Osteocyte (in vitro differentiated cells): ENCODE data around the gene CYB5A. TPM values are rescaled to one million over a fixed set of nuclear protein-coding genes. Genes with fewer than 3 reads are reported as not detected.

ENCODE experiments used
- DNase-seq: peaks from one replicate; pipeline ENCODE4 v3.0.0; 2021; ENCODE audit warnings: mixed read lengths; ENCODE audit not compliant: unreplicated experiment; ENCODE audit errors: extremely low spot score
- H3K27ac Mint-ChIP-seq: one replicate; pipeline ENCODE4 v1.8.0; 2021; ENCODE audit warnings: mild to moderate bottlenecking, mixed read lengths; ENCODE audit not compliant: unreplicated experiment
- H3K27me3 Mint-ChIP-seq: one replicate; pipeline ENCODE4 v1.8.0; 2021; ENCODE audit warnings: mixed read lengths; ENCODE audit not compliant: unreplicated experiment
- H3K36me3 Mint-ChIP-seq: one replicate; pipeline ENCODE4 v1.8.0; 2021; ENCODE audit warnings: mixed read lengths; ENCODE audit not compliant: unreplicated experiment
- H3K4me1 Mint-ChIP-seq: one replicate; pipeline ENCODE4 v1.8.0; 2021; ENCODE audit warnings: mixed read lengths; ENCODE audit not compliant: unreplicated experiment
- H3K4me3 Mint-ChIP-seq: one replicate; pipeline ENCODE4 v1.8.0; 2021; ENCODE audit warnings: mild to moderate bottlenecking, moderate library complexity, mixed read lengths; ENCODE audit not compliant: unreplicated experiment
- H3K9me3 Mint-ChIP-seq: one replicate; pipeline ENCODE4 v1.8.0; 2021; ENCODE audit warnings: mixed read lengths; ENCODE audit not compliant: unreplicated experiment
- CTCF ChIP-seq: fragments of 200-600 bp; sonication (generic); IDR thresholded peaks from 2 replicates; pipeline ENCODE4 v1.5.0; 2021; ENCODE audit warnings: antibody characterized with exemption, mild to moderate bottlenecking, moderate library complexity
- total RNA-seq: library from RNA; stranded (reverse); gene quantifications from 2 replicates; pipeline ENCODE4 v1.2.1, GENCODE V29; 2021

CYB5A gene
- total RNA-seq, 1 donor from 2014 or later, result 28.2 TPM

GRCh38 chr18:74226666-74227065, 65.1 kb downstream of the CYB5A start:
- DNase-seq, result no peak
- no peak overlapping the region for H3K4me3 Mint-ChIP-seq
- H3K27ac Mint-ChIP-seq, result no peak overlapping the region
- no peaks in the 10 kb centered on the region for H3K9me3 Mint-ChIP-seq
- H3K27me3 Mint-ChIP-seq, result peaks cover 2% of the 10 kb centered on the region
- TF ChIP-seq CTCF, result no peak
- no peaks in the 10 kb centered on the region for H3K36me3 Mint-ChIP-seq
- H3K4me1 Mint-ChIP-seq, result no peaks in the 10 kb centered on the region

- H3K27me3 Mint-ChIP-seq, result peaks cover 2% of the 10 kb centered on the region
- no peak overlapping the region for H3K27ac Mint-ChIP-seq
- no peaks in the 10 kb centered on the region for H3K4me1 Mint-ChIP-seq
- H3K36me3 Mint-ChIP-seq, result no peaks in the 10 kb centered on the region
- H3K9me3 Mint-ChIP-seq, result no peaks in the 10 kb centered on the region
- H3K4me3 Mint-ChIP-seq, result no peak overlapping the region
- no peak for DNase-seq
- TF ChIP-seq CTCF, result no peak
Observed at GRCh38 chr18:74226156-74226555, 65.6 kb downstream of the CYB5A start.

- Mint-ChIP-seq H3K27me3 (peaks cover 2% of the 10 kb centered on the region), H3K36me3 (no peaks in the 10 kb centered on the region), H3K4me1 (no peaks in the 10 kb centered on the region), H3K4me3 (no peak overlapping the region), H3K9me3 (no peaks in the 10 kb centered on the region), H3K27ac (no peak overlapping the region)
- DNase-seq, result no peak
- TF ChIP-seq CTCF, result no peak
Observed at GRCh38 chr18:74225193-74225840, 66.4 kb downstream of the CYB5A start.

GRCh38 chr18:74222710-74223494, 68.9 kb downstream of the CYB5A start:
- H3K4me1 Mint-ChIP-seq, result no peaks in the 10 kb centered on the region
- H3K27ac Mint-ChIP-seq, result no peak overlapping the region
- no peaks in the 10 kb centered on the region for H3K9me3 Mint-ChIP-seq
- no peaks in the 10 kb centered on the region for H3K36me3 Mint-ChIP-seq
- DNase-seq, result no peak
- peaks cover 2% of the 10 kb centered on the region for H3K27me3 Mint-ChIP-seq
- H3K4me3 Mint-ChIP-seq, result no peak overlapping the region
- TF ChIP-seq CTCF, result no peak

GRCh38 chr18:74221081-74221480, 70.7 kb downstream of the CYB5A start:
- H3K27me3 Mint-ChIP-seq, result peaks cover 4% of the 10 kb centered on the region
- H3K36me3 Mint-ChIP-seq, result no peaks in the 10 kb centered on the region
- no peak for DNase-seq
- H3K9me3 Mint-ChIP-seq, result no peaks in the 10 kb centered on the region
- H3K4me1 Mint-ChIP-seq, result no peaks in the 10 kb centered on the region
- H3K4me3 Mint-ChIP-seq, result no peak overlapping the region
- no peak for TF ChIP-seq CTCF
- no peak overlapping the region for H3K27ac Mint-ChIP-seq
